SK-N-MC (cell line): ENCODE data around the gene WDR4.

Source experiments
- EZH2 ChIP-seq: fragments of 200-600 bp; sonication (generic); IDR thresholded peaks from one replicate; pipeline ENCODE4 v1.6.1; 2017; ENCODE audit warnings: antibody characterized with exemption
- POLR2AphosphoS5 ChIP-seq: IDR thresholded peaks from 2 replicates; pipeline ENCODE4 v1.6.1; 2012; ENCODE audit warnings: mild to moderate bottlenecking, low read depth, low read length, borderline replicate concordance

- TF ChIP-seq POLR2AphosphoS5: no peak
- TF ChIP-seq EZH2: no peak
Measured at GRCh38 chr21:42855171-42855936, 24.0 kb downstream of the WDR4 start.
